Muscle of leg (tissue), 11 donors: Measurements from ENCODE around the gene FBXL7. TPM values are rescaled to one million over a fixed set of nuclear protein-coding genes. Genes with fewer than 3 reads are reported as not detected.

ENCODE experiments used
- DNase-seq: peaks from one replicate; pipeline ENCODE4 v3.0.0; 2013
- H3K27ac ChIP-seq: one replicate; pipeline ENCODE4 v1.5.1; 2013; ENCODE audit warnings: mild to moderate bottlenecking, low read length, control low read depth
- H3K27me3 ChIP-seq: one replicate; pipeline ENCODE4 v1.6.1; 2013; ENCODE audit warnings: low read length; ENCODE audit not compliant: control insufficient read depth, insufficient read depth
- H3K36me3 ChIP-seq: one replicate; pipeline ENCODE4 v1.6.1; 2013; ENCODE audit warnings: low read length; ENCODE audit not compliant: control insufficient read depth, insufficient read depth
- H3K4me1 ChIP-seq: one replicate; pipeline ENCODE4 v1.6.1; 2013; ENCODE audit warnings: low read length; ENCODE audit not compliant: control insufficient read depth, insufficient read depth
- H3K4me3 ChIP-seq: one replicate; pipeline ENCODE4 v1.5.1; 2013; ENCODE audit warnings: low read length, control low read depth
- H3K9me3 ChIP-seq: replicated peaks from 2 replicates; pipeline ENCODE4 v1.6.1; 2013; ENCODE audit warnings: low read depth, low read length; ENCODE audit not compliant: control insufficient read depth
- WGBS: methylation state at CpG from one replicate; pipeline ENCODE4 v1.1.5; 2013; ENCODE audit warnings: missing lambda C conversion rate; ENCODE audit not compliant: insufficient coverage; 5-methylcytosine and 5-hydroxymethylcytosine counted together
- polyA plus RNA-seq, 8 donors: library from polyadenylated mRNA; unstranded; fragments of 120-200 nt; gene quantifications; one replicate each; pipeline versions ENCODE4 v1.2.1 to v1.2.3, GENCODE V29; 2013; ENCODE audit warnings: inconsistent platforms in 1 of 8, low replicate concordance in 1 of 8; ENCODE audit not compliant: insufficient read length in 8 of 8, insufficient read depth in 1 of 8
- total RNA-seq: library from RNA; stranded (reverse); fragments of 120-200 nt; gene quantifications from one replicate; pipeline ENCODE4 v1.2.4, GENCODE V29; 2013

FBXL7 gene
- total and polyA plus RNA-seq, 9 donors = 9.0 to 26.1 (median 21.5) TPM

GRCh38 chr5:15664961-15665360 lies 165.0 kb downstream of the FBXL7 start:
- Histone ChIP-seq H3K27ac (no peak overlapping the region), H3K9me3 (peaks cover 17% of the 10 kb centered on the region), H3K4me1 (no peaks in the 10 kb centered on the region), H3K4me3 (no peak overlapping the region), H3K36me3 (no peaks in the 10 kb centered on the region), H3K27me3 (no peaks in the 10 kb centered on the region)
- no peak for DNase-seq

GRCh38 chr5:15669826-15670225 lies 169.8 kb downstream of the FBXL7 start:
- Histone ChIP-seq H3K27me3 (no peaks in the 10 kb centered on the region), H3K4me3 (no peak overlapping the region), H3K36me3 (no peaks in the 10 kb centered on the region), H3K27ac (no peak overlapping the region), H3K4me1 (no peaks in the 10 kb centered on the region), H3K9me3 (peaks cover 3% of the 10 kb centered on the region)
- DNase-seq = no peak
- WGBS = no CpG with 5 or more reads among the region's 2 CpGs

- H3K9me3 ChIP-seq = no peaks in the 10 kb centered on the region
- no peak overlapping the region for H3K4me3 ChIP-seq
- no peaks in the 10 kb centered on the region for H3K4me1 ChIP-seq
- H3K36me3 ChIP-seq = no peaks in the 10 kb centered on the region
- no peaks in the 10 kb centered on the region for H3K27me3 ChIP-seq
- DNase-seq = no peak
- no CpG with 5 or more reads among the region's 2 CpGs for WGBS
- H3K27ac ChIP-seq = no peak overlapping the region
Measured at GRCh38 chr5:15674716-15675115, 174.7 kb downstream of the FBXL7 start.

- Histone ChIP-seq H3K9me3 (no peaks in the 10 kb centered on the region), H3K4me3 (no peak overlapping the region), H3K27ac (no peak overlapping the region), H3K4me1 (no peaks in the 10 kb centered on the region), H3K36me3 (no peaks in the 10 kb centered on the region), H3K27me3 (no peaks in the 10 kb centered on the region)
- DNase-seq = no peak
- 25% methylated on average over 1 of the region's 1 CpG for WGBS
Measured at GRCh38 chr5:15676591-15676990, 176.6 kb downstream of the FBXL7 start.

GRCh38 chr5:15679161-15679560 lies 179.2 kb downstream of the FBXL7 start:
- Histone ChIP-seq H3K27ac (no peak overlapping the region), H3K4me3 (no peak overlapping the region), H3K4me1 (no peaks in the 10 kb centered on the region), H3K36me3 (no peaks in the 10 kb centered on the region), H3K27me3 (no peaks in the 10 kb centered on the region), H3K9me3 (no peaks in the 10 kb centered on the region)
- 83% methylated on average over 1 of the region's 4 CpGs for WGBS
- DNase-seq = no peak

- no peak overlapping the region for H3K4me3 ChIP-seq
- H3K36me3 ChIP-seq = no peaks in the 10 kb centered on the region
- H3K9me3 ChIP-seq = no peaks in the 10 kb centered on the region
- no peaks in the 10 kb centered on the region for H3K4me1 ChIP-seq
- WGBS = 100% methylated on average over 1 of the region's 1 CpG
- H3K27ac ChIP-seq = no peak overlapping the region
- DNase-seq = no peak
- H3K27me3 ChIP-seq = no peaks in the 10 kb centered on the region
Measured at GRCh38 chr5:15680455-15680854, 180.5 kb downstream of the FBXL7 start.

- Histone ChIP-seq H3K4me3 (no peak overlapping the region), H3K4me1 (no peaks in the 10 kb centered on the region), H3K27me3 (no peaks in the 10 kb centered on the region), H3K36me3 (no peaks in the 10 kb centered on the region), H3K9me3 (no peaks in the 10 kb centered on the region), H3K27ac (no peak overlapping the region)
- WGBS = no CpG with 5 or more reads among the region's 3 CpGs
- DNase-seq = no peak
Measured at GRCh38 chr5:15682122-15682521, 182.1 kb downstream of the FBXL7 start.

GRCh38 chr5:15682566-15682965 lies 182.6 kb downstream of the FBXL7 start:
- Histone ChIP-seq H3K27me3 (no peaks in the 10 kb centered on the region), H3K27ac (no peak overlapping the region), H3K36me3 (no peaks in the 10 kb centered on the region), H3K4me1 (no peaks in the 10 kb centered on the region), H3K9me3 (no peaks in the 10 kb centered on the region), H3K4me3 (no peak overlapping the region)
- DNase-seq = no peak
- no CpG with 5 or more reads among the region's 1 CpG for WGBS

- 41% methylated on average over 2 of the region's 5 CpGs for WGBS
- Histone ChIP-seq H3K27me3 (no peaks in the 10 kb centered on the region), H3K4me3 (no peak overlapping the region), H3K9me3 (no peaks in the 10 kb centered on the region), H3K4me1 (no peaks in the 10 kb centered on the region), H3K27ac (no peak overlapping the region), H3K36me3 (no peaks in the 10 kb centered on the region)
- peak; percentile 34 for DNase-seq
Measured at GRCh38 chr5:15683332-15683731, 183.4 kb downstream of the FBXL7 start.

GRCh38 chr5:15687401-15687800 lies 187.4 kb downstream of the FBXL7 start:
- H3K27ac ChIP-seq = no peak overlapping the region
- WGBS = no CpG with 5 or more reads among the region's 3 CpGs
- no peak overlapping the region for H3K4me3 ChIP-seq
- H3K9me3 ChIP-seq = no peaks in the 10 kb centered on the region
- no peaks in the 10 kb centered on the region for H3K36me3 ChIP-seq
- H3K27me3 ChIP-seq = no peaks in the 10 kb centered on the region
- DNase-seq = no peak
- no peaks in the 10 kb centered on the region for H3K4me1 ChIP-seq

- no peak for DNase-seq
- no peaks in the 10 kb centered on the region for H3K27me3 ChIP-seq
- no CpG with 5 or more reads among the region's 1 CpG for WGBS
- no peak overlapping the region for H3K27ac ChIP-seq
- H3K36me3 ChIP-seq = no peaks in the 10 kb centered on the region
- no peak overlapping the region for H3K4me3 ChIP-seq
- H3K9me3 ChIP-seq = no peaks in the 10 kb centered on the region
- peaks cover 13% of the 10 kb centered on the region for H3K4me1 ChIP-seq
Measured at GRCh38 chr5:15689836-15690235, 189.9 kb downstream of the FBXL7 start.
